ENCODE results near the gene ATP6V0A4. TPM values are rescaled to one million over a fixed set of nuclear protein-coding genes. Genes with fewer than 3 reads are reported as not detected.
A peak's percentile ranks its signal among the peaks of the same experiment; 100 is the strongest.

Gene ATP6V0A4
- total and polyA plus RNA-seq, 2 of the 13 experiments (the other 11 are each of a cell fraction or from before 2014, with no cell fraction given) = 0.24 to 0.25 TPM

DNA sequence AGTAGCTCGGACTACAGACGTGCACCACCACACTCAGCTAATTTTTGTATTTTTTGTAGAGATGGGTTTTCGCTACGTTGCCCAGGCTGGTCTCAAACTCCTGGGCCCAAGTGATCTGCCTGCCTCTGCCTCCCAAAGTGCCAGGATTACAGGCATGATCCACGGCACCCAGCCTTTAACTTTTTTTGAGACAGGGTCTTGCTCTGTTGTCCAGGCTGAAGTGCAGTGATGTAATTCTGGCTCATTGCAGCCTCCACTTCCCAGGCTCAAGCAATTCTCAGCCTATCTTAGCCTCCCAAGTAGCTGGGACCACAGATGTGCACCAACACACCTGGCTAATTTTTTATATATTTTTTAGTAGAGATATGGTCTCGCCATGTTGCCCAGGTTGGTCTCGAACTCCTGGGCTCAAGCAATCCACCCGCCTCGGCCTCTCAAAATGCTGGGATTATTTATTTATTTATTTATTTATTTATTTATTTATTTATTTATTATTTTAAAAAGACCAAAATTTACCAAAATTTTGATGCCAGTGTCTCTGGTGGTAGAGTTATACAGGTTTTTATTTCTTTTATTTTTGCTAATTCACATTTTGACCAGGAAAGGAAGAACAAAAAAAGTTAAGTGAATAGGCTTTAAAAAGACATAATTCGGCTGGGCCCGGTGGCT lies 25.0 kb upstream of the ATP6V0A4 start:
- Histone ChIP-seq H3K4me3 (replicated peaks in 1 of 3; ENCODE audit: insufficient read depth in 1 of 3, low read depth in 2 of 3, low read length in 3 of 3) (no peak overlapping the region), H3K27ac (ENCODE audit: extremely low read length, insufficient read depth, low read length) (no peak overlapping the region), H4K20me1 (ENCODE audit: insufficient read depth, low read length) (no peaks in the 10 kb centered on the region), H3K9ac (ENCODE audit: insufficient read depth, low read depth, low read length) (no peak overlapping the region), H3K79me2 (ENCODE audit: insufficient read depth, low read length) (no peaks in the 10 kb centered on the region), H3K27me3 (ENCODE audit: control insufficient read depth in 1 of 2, insufficient read depth in 2 of 2, low read length in 2 of 2) (no peaks in the 10 kb centered on the region), H3K36me3 (replicated peaks in 1 of 2; ENCODE audit: control insufficient read depth in 1 of 2, insufficient read depth in 2 of 2, low read length in 2 of 2) (no peaks in the 10 kb centered on the region), H2AFZ (ENCODE audit: low read length) (no peak overlapping the region), H3K4me1 (ENCODE audit: insufficient read depth, low read length) (peaks cover 24% of the 10 kb centered on the region), H3K9me3 (ENCODE audit: low read length) (no peaks in the 10 kb centered on the region), H3K4me2 (ENCODE audit: low read depth, low read length) (no peak overlapping the region)
- FAIRE-seq (no peak), DNase-seq (ENCODE audit: low spot score) (no peak), ATAC-seq (no peak)
- 80% methylated on average over 11 of the region's 11 CpGs for WGBS (ENCODE audit: low lambda C conversion rate)
- CTCF ChIA-PET (ENCODE audit: low intra/inter-chr PET ratio, low total read pairs) = no interaction called here
- intact Hi-C loops (cut with micrococcal nuclease; ENCODE audit: unreplicated experiment) (no loop called here), in situ Hi-C loops (cut with HindIII; ENCODE audit: extremely low pct_ligation_motif_present, low pct_unique_long_range_greater_than_20kb) (no loop called here)
- 0 out of 2 replicates have a peak, but pooled peaks have one; percentile 39 for TF ChIP-seq ZNF121 (CRISPR knock-in tag; IDR thresholded peaks at IDR 0.05)
- TF ChIP-seq, protein P1, sequence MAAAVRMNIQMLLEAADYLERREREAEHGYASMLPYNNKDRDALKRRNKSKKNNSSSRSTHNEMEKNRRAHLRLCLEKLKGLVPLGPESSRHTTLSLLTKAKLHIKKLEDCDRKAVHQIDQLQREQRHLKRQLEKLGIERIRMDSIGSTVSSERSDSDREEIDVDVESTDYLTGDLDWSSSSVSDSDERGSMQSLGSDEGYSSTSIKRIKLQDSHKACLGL (CRISPR knock-in tag; IDR thresholded peaks at IDR 0.05) = no peak
- POLR2A ChIA-PET = no interaction called here
- no TSS peak for BruUV-seq (replicated peaks)

DNA sequence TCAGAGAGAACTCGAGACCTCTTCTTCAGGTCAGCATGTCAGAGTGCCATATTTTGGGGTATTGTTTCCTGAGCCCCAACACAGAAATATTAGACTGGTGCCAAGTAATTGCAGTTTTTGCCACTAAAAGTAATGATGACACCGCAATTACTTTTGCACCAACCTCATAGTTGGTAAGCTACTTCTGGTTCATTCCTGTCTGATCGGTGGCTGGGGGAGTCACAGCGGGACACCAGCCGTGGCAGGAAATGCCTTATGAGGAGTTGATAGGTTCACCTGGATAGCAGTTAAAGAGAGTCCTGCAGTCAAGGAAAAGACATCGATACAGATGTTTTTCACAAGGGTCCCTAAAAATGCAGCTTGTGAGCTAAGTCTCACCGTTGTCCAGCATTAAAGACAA lies 23.9 kb upstream of the ATP6V0A4 start:
- no peak overlapping the region for H3K27ac ChIP-seq (ENCODE audit: extremely low read length, insufficient read depth, low read length)
- ATAC-seq (no peak), FAIRE-seq (no peak), DNase-seq (ENCODE audit: low spot score) (no peak)
- H2AFZ ChIP-seq (ENCODE audit: low read length) = no peak overlapping the region
- intact Hi-C loops (cut with micrococcal nuclease; ENCODE audit: unreplicated experiment) = no loop called here
- no peak overlapping the region; the same call in 1 of the 2 replicates for H3K4me2 ChIP-seq (ENCODE audit: low read depth, low read length)
- in situ Hi-C loops (cut with HindIII; ENCODE audit: extremely low pct_ligation_motif_present, low pct_unique_long_range_greater_than_20kb) = no loop called here
- TF ChIP-seq ZNF703 (CRISPR knock-in tag; IDR thresholded peaks at IDR 0.05; ENCODE audit: borderline replicate concordance) = no peak
- TF ChIP-seq CHCHD3 (CRISPR knock-in tag; IDR thresholded peaks at IDR 0.05) = no peak
- TF ChIP-seq, protein P2, sequence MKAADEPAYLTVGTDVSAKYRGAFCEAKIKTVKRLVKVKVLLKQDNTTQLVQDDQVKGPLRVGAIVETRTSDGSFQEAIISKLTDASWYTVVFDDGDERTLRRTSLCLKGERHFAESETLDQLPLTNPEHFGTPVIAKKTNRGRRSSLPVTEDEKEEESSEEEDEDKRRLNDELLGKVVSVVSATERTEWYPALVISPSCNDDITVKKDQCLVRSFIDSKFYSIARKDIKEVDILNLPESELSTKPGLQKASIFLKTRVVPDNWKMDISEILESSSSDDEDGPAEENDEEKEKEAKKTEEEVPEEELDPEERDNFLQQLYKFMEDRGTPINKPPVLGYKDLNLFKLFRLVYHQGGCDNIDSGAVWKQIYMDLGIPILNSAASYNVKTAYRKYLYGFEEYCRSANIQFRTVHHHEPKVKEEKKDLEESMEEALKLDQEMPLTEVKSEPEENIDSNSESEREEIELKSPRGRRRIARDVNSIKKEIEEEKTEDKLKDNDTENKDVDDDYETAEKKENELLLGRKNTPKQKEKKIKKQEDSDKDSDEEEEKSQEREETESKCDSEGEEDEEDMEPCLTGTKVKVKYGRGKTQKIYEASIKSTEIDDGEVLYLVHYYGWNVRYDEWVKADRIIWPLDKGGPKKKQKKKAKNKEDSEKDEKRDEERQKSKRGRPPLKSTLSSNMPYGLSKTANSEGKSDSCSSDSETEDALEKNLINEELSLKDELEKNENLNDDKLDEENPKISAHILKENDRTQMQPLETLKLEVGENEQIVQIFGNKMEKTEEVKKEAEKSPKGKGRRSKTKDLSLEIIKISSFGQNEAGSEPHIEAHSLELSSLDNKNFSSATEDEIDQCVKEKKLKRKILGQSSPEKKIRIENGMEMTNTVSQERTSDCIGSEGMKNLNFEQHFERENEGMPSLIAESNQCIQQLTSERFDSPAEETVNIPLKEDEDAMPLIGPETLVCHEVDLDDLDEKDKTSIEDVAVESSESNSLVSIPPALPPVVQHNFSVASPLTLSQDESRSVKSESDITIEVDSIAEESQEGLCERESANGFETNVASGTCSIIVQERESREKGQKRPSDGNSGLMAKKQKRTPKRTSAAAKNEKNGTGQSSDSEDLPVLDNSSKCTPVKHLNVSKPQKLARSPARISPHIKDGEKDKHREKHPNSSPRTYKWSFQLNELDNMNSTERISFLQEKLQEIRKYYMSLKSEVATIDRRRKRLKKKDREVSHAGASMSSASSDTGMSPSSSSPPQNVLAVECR (CRISPR knock-in tag; IDR thresholded peaks at IDR 0.05; ENCODE audit: borderline replicate concordance) = 0 out of 2 replicates have a peak, but pooled peaks have one; percentile 20
- no peak for TF ChIP-seq RCOR2 (CRISPR knock-in tag; IDR thresholded peaks at IDR 0.05)
- TF ChIP-seq, protein P3, sequence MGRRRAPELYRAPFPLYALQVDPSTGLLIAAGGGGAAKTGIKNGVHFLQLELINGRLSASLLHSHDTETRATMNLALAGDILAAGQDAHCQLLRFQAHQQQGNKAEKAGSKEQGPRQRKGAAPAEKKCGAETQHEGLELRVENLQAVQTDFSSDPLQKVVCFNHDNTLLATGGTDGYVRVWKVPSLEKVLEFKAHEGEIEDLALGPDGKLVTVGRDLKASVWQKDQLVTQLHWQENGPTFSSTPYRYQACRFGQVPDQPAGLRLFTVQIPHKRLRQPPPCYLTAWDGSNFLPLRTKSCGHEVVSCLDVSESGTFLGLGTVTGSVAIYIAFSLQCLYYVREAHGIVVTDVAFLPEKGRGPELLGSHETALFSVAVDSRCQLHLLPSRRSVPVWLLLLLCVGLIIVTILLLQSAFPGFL (CRISPR knock-in tag; IDR thresholded peaks at IDR 0.05) = no peak
- TF ChIP-seq ZNF879 (CRISPR knock-in tag; IDR thresholded peaks at IDR 0.05) = no peak
- BruUV-seq (replicated peaks) = no TSS peak
- no peaks in the 10 kb centered on the region for H3K36me3 ChIP-seq (replicated peaks in 1 of 2; ENCODE audit: control insufficient read depth in 1 of 2, insufficient read depth in 2 of 2, low read length in 2 of 2)
- H3K4me1 ChIP-seq (ENCODE audit: insufficient read depth, low read length) = peaks cover 24% of the 10 kb centered on the region
- no peak overlapping the region for H3K9ac ChIP-seq (ENCODE audit: insufficient read depth, low read depth, low read length)
- ChIA-PET POLR2A (no interaction called here), CTCF (ENCODE audit: low intra/inter-chr PET ratio, low total read pairs) (no interaction called here)
- H4K20me1 ChIP-seq (ENCODE audit: insufficient read depth, low read length) = no peaks in the 10 kb centered on the region
- H3K27me3 ChIP-seq (ENCODE audit: control insufficient read depth in 1 of 2, insufficient read depth in 2 of 2, low read length in 2 of 2) = no peaks in the 10 kb centered on the region
- WGBS (ENCODE audit: low lambda C conversion rate) = 61% methylated on average over 7 of the region's 7 CpGs
- no peaks in the 10 kb centered on the region for H3K9me3 ChIP-seq (ENCODE audit: low read length)
- no peaks in the 10 kb centered on the region for H3K79me2 ChIP-seq (ENCODE audit: insufficient read depth, low read length)
- H3K4me3 ChIP-seq (replicated peaks in 1 of 3; ENCODE audit: insufficient read depth in 1 of 3, low read depth in 2 of 3, low read length in 3 of 3) = no peak overlapping the region

Measured in HepG2 (cell line).